GM12872 (cell line): Measurements from ENCODE around the gene GCC2.

Experiments used
- TF ChIP-seq, protein P1 (sequence below): IDR thresholded peaks from 3 replicates; pipeline ENCODE4 v1.5.1; 2011; ENCODE audit warnings: low read depth, mild to moderate bottlenecking, low read length, moderate library complexity; ENCODE audit not compliant: insufficient read depth

The GCC2 gene

DNA sequence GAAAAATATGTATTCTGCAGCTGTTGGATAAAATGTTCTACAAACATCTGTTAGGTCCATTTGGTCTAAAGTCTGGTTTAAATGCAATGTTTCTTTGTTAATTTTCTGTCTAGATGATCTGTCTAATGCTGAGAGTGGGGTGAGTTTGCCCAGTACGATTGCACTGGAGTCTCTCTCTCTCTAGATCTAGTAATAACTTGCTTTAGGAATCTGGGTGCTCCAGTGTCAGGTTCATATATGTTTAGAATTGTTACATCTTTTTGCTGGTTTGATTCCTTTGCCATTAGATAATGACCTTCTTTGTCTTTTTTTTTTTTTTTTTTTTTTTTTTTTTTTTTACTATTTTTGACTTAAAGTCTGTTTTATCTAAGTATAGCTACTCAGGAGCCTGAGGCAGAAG is 10.4 kb downstream of the GCC2 start:
- TF ChIP-seq, protein P1, sequence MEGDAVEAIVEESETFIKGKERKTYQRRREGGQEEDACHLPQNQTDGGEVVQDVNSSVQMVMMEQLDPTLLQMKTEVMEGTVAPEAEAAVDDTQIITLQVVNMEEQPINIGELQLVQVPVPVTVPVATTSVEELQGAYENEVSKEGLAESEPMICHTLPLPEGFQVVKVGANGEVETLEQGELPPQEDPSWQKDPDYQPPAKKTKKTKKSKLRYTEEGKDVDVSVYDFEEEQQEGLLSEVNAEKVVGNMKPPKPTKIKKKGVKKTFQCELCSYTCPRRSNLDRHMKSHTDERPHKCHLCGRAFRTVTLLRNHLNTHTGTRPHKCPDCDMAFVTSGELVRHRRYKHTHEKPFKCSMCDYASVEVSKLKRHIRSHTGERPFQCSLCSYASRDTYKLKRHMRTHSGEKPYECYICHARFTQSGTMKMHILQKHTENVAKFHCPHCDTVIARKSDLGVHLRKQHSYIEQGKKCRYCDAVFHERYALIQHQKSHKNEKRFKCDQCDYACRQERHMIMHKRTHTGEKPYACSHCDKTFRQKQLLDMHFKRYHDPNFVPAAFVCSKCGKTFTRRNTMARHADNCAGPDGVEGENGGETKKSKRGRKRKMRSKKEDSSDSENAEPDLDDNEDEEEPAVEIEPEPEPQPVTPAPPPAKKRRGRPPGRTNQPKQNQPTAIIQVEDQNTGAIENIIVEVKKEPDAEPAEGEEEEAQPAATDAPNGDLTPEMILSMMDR: no peak

DNA sequence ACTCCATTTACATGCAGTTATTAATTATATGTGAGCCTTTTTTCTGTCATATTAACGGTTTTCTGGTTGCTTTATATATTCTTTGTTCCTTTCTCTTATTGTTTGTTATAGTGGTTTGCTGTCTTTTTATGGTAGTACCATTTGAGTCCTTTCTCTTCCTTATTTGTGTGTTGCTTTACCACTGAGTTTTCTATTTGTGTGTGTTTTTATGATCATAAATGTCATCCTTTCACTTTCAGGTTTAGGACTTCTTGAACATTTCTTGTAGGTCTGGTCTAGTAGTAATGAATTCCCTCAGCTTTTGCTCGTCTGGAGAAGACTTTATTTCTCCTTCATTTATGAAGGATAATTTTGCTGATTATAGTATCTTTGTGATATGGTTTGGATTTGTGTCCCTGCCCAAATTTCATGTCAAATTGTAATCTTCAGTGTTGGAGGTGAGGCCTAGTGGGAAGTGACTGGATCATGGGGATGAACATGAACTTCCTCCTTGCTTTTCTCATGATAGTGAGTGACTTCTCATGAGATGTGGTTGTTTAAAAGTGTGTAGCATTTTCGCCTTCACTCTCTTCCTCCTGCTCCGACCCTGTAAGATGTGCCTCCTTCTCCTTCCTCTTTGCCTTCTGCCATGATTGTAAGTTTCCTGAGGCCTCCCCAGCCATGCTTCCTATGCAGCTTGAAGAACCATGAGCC is 11.5 kb downstream of the GCC2 start:
- TF ChIP-seq, protein P1: no peak

DNA sequence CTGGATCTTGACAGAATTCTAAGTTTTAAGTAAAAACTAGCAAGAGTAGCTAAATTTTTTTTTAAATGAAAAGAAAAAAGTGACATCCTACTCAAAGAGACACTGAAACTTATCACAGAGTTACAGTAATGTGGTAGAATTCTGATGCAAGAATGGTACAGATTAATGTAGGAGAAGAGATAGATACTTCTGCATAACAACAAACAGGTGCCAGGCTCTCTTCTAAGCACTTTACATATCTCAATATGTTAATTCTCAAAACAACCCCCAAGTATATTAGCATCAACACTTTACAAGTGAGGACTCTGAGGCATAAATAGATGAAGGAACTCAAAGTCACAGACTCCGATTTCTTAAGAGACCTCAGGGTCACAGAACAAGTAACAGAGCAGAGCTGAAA is 28.1 kb downstream of the GCC2 start:
- TF ChIP-seq, protein P1: no peak

DNA sequence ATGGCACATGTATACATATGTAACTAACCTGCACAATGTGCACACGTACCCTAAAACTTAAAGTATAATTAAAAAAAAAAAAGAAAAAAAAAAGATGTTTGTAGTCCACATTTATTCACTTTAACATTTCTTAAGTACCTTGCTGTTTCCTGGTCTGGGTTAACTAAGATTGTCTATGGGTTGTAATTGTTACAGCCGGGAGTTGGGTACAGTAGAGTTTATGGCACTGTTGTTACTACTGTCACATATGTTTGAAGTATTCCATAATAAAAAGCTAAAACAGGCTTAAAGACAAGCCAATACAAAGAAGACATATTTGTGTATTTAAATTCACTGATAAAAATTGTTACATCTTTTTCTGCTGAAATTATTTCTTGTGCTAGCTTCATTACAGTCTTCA is 36.2 kb downstream of the GCC2 start:
- TF ChIP-seq, protein P1: no peak

DNA sequence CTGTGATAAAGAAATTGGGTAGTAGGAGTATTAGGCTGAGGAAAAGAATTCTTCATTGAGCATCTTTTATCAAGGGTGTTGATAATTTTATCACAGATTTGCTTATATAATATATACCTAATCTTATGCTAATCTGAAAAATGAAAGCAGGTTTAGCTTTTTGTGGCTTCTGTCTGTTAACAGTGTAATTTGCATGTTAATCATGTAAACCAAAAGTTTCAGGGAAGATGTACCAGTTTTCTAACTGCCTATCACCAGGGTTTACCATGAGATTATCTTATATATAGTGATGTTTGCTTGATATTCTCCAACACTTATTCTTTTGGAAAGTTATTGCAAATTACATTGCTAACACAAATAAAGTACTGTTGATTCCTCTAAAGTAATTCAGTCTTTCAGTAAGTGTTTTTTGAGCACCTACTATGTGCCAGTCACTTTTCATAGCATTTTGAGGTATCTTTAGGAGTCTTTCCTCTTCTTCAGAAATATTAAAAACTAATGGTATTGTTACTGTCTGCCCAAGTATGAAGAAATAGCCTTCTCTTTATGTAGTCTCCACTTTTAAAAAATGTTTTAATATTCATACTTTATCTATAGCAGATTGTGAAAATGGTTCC is 41.6 kb downstream of the GCC2 start:
- TF ChIP-seq, protein P1: no peak

DNA sequence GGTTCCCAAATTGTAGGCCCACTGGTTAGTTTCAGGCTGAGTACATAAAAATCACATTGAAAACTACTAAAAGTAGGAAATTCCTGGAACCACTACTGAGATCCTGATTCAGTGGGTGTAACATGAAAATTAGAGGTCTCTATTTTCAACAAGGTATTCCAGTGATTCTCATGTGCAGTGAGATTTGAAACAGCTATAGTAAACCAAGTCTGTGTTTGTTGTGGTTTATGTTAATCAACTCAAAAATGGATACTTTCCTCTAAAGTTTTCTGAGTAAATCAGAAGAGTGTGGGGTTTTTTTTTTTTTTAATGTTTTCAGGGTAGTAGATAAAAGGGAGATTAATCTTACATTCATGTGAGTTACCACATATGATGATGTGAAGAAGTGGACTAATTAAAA is 42.8 kb downstream of the GCC2 start:
- TF ChIP-seq, protein P1: no peak

DNA sequence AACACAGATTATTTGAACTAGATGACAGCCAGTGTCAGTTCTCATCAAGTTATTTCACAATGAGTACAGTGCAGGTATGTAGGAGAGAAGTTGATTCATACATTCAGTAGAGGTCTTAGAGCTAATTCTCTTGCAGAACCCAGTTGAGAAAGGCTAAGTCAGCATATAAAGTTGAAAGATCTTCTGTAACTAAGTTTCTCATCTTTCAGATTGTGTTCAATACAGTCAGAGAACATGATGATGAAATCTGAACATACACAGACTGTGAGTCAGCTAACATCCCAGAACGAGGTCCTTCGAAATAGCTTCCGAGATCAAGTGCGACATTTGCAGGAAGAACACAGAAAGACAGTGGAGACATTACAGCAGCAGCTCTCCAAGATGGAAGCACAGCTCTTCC is 43.4 kb downstream of the GCC2 start:
- TF ChIP-seq, protein P1: no peak
